ENCODE data around the gene KAZN. TPM values are rescaled to one million over a fixed set of nuclear protein-coding genes. Genes with fewer than 3 reads are reported as not detected.

KAZN gene
- total RNA-seq, 1 experiment from 2014 or later, result 6.9 TPM

DNA sequence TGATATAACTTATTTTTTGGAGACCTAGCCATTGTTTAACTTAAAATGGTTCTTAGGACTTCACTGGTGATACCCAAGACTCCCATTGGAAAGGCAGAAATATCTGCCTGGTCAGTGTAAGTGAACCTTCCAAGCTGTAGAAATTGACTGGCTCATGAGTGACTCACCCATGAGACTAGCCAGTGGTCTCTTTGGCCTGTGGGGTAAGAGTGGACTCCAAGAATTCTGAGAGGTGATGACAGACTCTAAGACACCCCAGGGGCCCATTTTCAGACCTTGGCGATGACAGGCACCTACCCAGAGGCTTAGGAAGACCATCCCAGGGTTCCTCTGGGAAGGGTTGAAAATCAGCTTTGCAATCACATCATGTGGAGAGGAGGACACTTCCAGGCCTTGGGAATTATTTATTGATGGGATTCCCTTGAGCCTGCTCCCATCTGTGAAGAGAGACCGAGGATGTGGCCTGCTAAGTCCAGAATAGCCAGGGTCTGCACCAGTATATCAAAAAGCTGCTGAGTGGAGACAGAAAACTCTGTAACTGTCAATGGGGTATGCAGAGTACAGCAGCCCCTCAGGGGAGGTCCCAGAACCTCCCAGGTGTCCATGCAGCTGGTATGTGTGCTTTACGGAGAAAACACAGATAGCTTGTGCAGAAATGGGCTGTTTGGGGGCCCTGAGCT is 78.9 kb downstream of the KAZN start:
- DNase-seq, result no peak
- Histone ChIP-seq H3K36me3 (replicated peaks; ENCODE audit: control insufficient read depth, insufficient read depth, low read length) (no peaks in the 10 kb centered on the region), H3K4me3 (ENCODE audit: insufficient read depth, low read depth, low read length) (no peak overlapping the region), H3K27me3 (ENCODE audit: control insufficient read depth, insufficient read depth, low read length) (no peaks in the 10 kb centered on the region)

DNA sequence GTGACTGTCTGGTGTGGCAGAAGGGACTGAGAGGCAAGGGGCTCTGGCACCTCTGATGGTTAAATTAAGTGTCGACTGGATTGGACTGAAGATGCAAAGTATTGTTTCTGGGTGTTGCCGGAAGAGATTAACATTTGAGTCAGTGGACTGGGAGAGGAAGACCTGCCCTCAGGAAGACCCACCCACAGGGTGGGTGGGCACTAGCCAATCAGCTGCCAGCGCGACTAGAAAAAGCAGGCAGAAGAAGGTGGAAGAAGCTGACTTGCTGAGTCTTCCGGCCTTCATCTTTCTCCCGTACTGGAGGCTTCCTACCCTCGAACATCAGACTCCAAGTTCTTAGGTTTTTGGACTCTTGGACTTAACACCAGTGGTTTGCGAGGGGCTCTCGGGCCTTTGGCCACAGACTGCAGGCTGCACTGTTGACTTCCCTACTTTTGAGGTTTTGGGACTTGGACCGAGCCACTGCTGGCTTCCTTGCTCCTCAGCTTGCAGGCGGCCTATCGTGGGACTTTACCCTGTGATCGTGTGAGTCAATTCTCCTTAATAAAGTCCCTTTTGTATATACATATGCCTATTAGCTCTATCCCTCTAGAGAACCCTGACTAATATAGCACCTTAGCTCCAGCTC is 79.6 kb downstream of the KAZN start:
- no peak overlapping the region for H3K4me3 ChIP-seq (ENCODE audit: insufficient read depth, low read depth, low read length)
- no peaks in the 10 kb centered on the region for H3K36me3 ChIP-seq (replicated peaks; ENCODE audit: control insufficient read depth, insufficient read depth, low read length)
- H3K27me3 ChIP-seq (ENCODE audit: control insufficient read depth, insufficient read depth, low read length), result no peaks in the 10 kb centered on the region
- no peak for DNase-seq

DNA sequence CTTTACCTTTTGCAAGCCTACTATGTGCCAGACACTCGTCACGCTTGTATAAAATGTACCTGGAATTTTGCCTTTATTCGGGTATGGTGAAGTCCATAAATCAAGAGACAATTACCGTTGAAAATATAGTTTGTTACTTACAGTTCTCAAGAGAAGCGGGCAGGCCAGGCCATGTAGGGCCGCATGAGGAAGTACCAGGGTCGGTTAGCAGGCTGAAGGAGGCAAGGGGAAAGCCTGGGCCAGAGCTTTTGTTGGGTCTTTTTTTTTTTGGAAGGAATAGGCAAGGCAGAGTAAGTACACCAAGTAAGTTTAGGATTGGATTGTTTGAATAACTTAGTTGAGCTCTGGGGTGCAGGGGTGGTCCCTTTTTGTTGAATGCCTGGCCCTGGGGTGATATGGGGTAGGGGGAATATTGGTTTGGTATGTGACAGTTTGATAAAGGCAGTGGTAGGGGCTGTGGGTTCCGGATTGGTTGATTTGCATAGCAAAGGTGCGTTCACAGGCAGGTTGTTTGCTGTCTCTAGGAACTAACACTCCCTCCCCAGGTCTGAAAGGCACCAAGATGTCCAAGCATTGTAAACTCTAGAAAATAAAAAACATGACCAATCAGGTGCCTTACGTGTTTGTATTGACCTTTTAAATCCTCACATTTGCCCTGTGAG is 80.7 kb downstream of the KAZN start:
- Histone ChIP-seq H3K4me3 (ENCODE audit: insufficient read depth, low read depth, low read length) (no peak overlapping the region), H3K36me3 (replicated peaks; ENCODE audit: control insufficient read depth, insufficient read depth, low read length) (no peaks in the 10 kb centered on the region), H3K27me3 (ENCODE audit: control insufficient read depth, insufficient read depth, low read length) (no peaks in the 10 kb centered on the region)
- peak; percentile 31 for DNase-seq

GRCh38 chr1:14681182-14681581 is 82.7 kb downstream of the KAZN start:
- Histone ChIP-seq H3K36me3 (replicated peaks; ENCODE audit: control insufficient read depth, insufficient read depth, low read length) (no peaks in the 10 kb centered on the region), H3K27me3 (ENCODE audit: control insufficient read depth, insufficient read depth, low read length) (no peaks in the 10 kb centered on the region), H3K4me3 (ENCODE audit: insufficient read depth, low read depth, low read length) (no peak overlapping the region)
- no peak for DNase-seq

- no peak for DNase-seq
- H3K4me3 ChIP-seq (ENCODE audit: insufficient read depth, low read depth, low read length), result no peak overlapping the region
Observed at GRCh38 chr1:14682941-14683621, 84.6 kb downstream of the KAZN start.

GRCh38 chr1:14685078-14685477 is 86.6 kb downstream of the KAZN start:
- Histone ChIP-seq H3K36me3 (replicated peaks; ENCODE audit: control insufficient read depth, insufficient read depth, low read length) (no peaks in the 10 kb centered on the region), H3K4me3 (ENCODE audit: insufficient read depth, low read depth, low read length) (no peak overlapping the region), H3K27me3 (ENCODE audit: control insufficient read depth, insufficient read depth, low read length) (no peaks in the 10 kb centered on the region)
- no peak for DNase-seq

More at GRCh38 chr1:14682941-14683621, 84.6 kb downstream of the KAZN start:
- Histone ChIP-seq H3K36me3 (replicated peaks; ENCODE audit: control insufficient read depth, insufficient read depth, low read length) (no peaks in the 10 kb centered on the region), H3K27me3 (ENCODE audit: control insufficient read depth, insufficient read depth, low read length) (no peaks in the 10 kb centered on the region)

DNA sequence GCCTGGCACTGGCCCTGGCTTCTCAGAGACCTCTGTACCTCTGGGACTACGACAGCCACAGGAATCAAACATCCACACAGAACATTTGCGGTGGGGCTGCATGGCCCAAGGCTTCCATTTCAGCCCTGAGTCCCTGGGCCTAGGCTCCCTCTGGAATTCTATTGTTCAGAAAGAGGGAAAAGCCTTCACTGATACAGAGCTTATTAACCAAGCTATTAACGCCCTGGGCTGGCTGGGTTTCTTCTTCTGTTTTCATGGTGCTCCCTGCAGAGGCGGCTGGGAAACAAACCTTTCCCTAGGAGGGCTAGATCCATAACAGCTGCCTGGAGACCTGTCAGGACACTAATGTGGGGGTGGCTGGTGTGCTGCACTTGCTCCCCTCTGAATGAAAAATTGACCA is 88.2 kb downstream of the KAZN start:
- Histone ChIP-seq H3K4me3 (ENCODE audit: insufficient read depth, low read depth, low read length) (no peak overlapping the region), H3K36me3 (replicated peaks; ENCODE audit: control insufficient read depth, insufficient read depth, low read length) (no peaks in the 10 kb centered on the region), H3K27me3 (ENCODE audit: control insufficient read depth, insufficient read depth, low read length) (no peaks in the 10 kb centered on the region)
- peak; percentile 30 for DNase-seq

GRCh38 chr1:14687147-14687546 is 88.7 kb downstream of the KAZN start:
- no peaks in the 10 kb centered on the region for H3K36me3 ChIP-seq (replicated peaks; ENCODE audit: control insufficient read depth, insufficient read depth, low read length)
- no peak overlapping the region for H3K4me3 ChIP-seq (ENCODE audit: insufficient read depth, low read depth, low read length)
- no peaks in the 10 kb centered on the region for H3K27me3 ChIP-seq (ENCODE audit: control insufficient read depth, insufficient read depth, low read length)
- DNase-seq, result no peak

DNA sequence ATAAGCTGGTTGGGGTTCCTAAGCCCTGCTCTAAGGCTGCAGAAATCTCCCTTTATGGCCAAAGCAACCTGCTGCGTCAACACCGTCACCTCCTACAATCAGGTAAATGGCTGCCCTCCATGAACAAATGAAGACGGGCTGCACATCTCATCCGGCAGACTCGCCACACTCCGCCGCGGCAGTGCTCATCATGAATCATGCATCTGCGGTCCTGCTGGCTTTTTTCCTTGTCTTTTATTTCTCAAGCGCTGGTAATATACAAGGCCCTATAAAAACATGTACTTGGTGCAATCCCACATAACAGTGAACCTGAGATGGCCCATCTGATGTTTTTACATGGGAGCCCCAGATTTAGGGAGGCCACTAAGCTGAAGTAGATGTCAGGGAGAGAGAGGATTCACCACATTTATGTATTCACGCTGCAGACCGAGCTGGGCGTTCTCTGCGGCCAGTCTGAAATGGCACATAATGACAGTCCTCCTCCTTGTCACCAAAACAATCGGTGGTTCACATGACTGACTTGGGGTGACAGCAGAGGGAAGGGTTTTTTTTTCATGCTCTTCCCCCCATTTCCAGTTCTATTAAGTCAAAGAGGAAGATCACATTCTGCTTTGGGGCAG is 91.6 kb downstream of the KAZN start:
- no peaks in the 10 kb centered on the region for H3K36me3 ChIP-seq (replicated peaks; ENCODE audit: control insufficient read depth, insufficient read depth, low read length)
- H3K4me3 ChIP-seq (ENCODE audit: insufficient read depth, low read depth, low read length), result no peak overlapping the region
- DNase-seq, result no peak
- H3K27me3 ChIP-seq (ENCODE audit: control insufficient read depth, insufficient read depth, low read length), result no peaks in the 10 kb centered on the region

DNA sequence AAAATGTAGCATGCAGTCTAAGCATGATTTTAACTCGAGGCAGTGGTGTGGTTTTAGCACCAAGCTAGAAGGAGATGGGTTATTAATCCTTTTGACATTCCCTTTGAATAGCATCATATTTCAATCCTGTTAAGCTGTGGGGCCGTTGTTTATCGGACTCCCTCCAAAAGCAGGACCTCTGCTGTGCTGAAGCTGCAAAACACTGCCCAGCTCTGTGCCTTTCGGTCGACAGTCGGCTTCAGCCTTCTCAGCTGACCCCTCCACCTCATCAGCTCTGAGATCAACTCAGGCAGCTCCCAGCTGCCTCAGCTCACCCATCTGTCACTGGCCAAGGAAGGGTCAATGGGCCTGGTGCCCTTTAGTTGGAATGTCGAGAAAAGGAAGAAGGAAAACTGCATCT is 95.5 kb downstream of the KAZN start:
- no peaks in the 10 kb centered on the region for H3K27me3 ChIP-seq (ENCODE audit: control insufficient read depth, insufficient read depth, low read length)
- H3K36me3 ChIP-seq (replicated peaks; ENCODE audit: control insufficient read depth, insufficient read depth, low read length), result no peaks in the 10 kb centered on the region
- no peak overlapping the region for H3K4me3 ChIP-seq (ENCODE audit: insufficient read depth, low read depth, low read length)
- no peak for DNase-seq

GRCh38 chr1:14694589-14694988 is 96.1 kb downstream of the KAZN start:
- no peaks in the 10 kb centered on the region for H3K36me3 ChIP-seq (replicated peaks; ENCODE audit: control insufficient read depth, insufficient read depth, low read length)
- H3K27me3 ChIP-seq (ENCODE audit: control insufficient read depth, insufficient read depth, low read length), result no peaks in the 10 kb centered on the region
- no peak for DNase-seq
- H3K4me3 ChIP-seq (ENCODE audit: insufficient read depth, low read depth, low read length), result no peak overlapping the region

GRCh38 chr1:14696761-14697160 is 98.3 kb downstream of the KAZN start:
- DNase-seq, result no peak
- no peaks in the 10 kb centered on the region for H3K36me3 ChIP-seq (replicated peaks; ENCODE audit: control insufficient read depth, insufficient read depth, low read length)
- H3K4me3 ChIP-seq (ENCODE audit: insufficient read depth, low read depth, low read length), result no peak overlapping the region
- H3K27me3 ChIP-seq (ENCODE audit: control insufficient read depth, insufficient read depth, low read length), result no peaks in the 10 kb centered on the region

DNA sequence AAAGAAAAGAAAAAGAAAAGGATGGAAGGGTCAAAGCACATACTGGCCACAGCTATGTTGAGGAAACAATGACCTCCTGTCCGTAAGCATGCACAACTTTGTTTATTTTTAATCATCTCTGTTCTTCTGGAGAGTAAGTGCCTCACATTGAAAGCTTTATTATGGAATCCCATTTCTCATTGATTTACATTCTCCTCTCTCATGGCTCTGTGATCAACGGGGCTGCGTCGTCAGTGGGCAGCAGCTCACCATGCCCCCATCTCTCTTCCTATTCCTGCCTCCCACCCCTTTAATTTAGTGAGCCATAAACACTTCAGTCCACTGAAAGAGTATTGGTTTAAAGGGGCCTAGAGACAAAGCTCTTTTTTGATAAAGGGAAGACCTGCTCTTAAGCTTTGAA is 98.9 kb downstream of the KAZN start:
- Histone ChIP-seq H3K4me3 (ENCODE audit: insufficient read depth, low read depth, low read length) (no peak overlapping the region), H3K27me3 (ENCODE audit: control insufficient read depth, insufficient read depth, low read length) (no peaks in the 10 kb centered on the region; the same call in 1 of the 2 replicates), H3K36me3 (replicated peaks; ENCODE audit: control insufficient read depth, insufficient read depth, low read length) (no peaks in the 10 kb centered on the region)
- no peak for DNase-seq

DNA sequence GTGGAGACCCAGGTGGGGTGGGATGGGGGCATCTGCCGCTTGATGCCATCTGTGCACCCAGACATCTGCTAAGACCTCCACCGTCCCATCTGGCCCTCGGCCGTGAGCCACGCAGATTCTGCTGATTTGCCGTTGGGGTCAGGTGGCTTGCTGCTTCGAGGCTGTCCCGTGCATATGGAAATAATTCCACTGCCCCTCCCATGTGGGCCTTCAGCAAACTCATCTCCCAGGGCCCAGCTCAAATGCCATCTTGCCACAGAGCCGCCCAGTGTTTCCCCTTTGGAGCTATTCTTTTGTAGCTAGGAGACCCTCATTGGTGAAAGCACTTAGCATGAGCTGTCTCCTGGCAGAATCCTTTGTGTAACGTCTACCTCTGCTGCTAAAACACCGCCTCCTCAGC is 99.8 kb downstream of the KAZN start:
- no peak for DNase-seq
- no peaks in the 10 kb centered on the region for H3K36me3 ChIP-seq (replicated peaks; ENCODE audit: control insufficient read depth, insufficient read depth, low read length)
- H3K27me3 ChIP-seq (ENCODE audit: control insufficient read depth, insufficient read depth, low read length), result no peaks in the 10 kb centered on the region; the same call in 1 of the 2 replicates
- no peak overlapping the region for H3K4me3 ChIP-seq (ENCODE audit: insufficient read depth, low read depth, low read length)
